COLO668 (cell line): ENCODE results near the gene SUN5.
"Not testable (repeated sequence)": the region's sequence is repeated elsewhere in the genome, so short reads cannot be mapped to it uniquely, and the experiment has no call there.

Source experiments
- DNase-seq: peaks from one replicate; lab custom pipeline; 2025; ENCODE audit not compliant: unreplicated experiment; lab: John Stamatoyannopoulos, UW

Gene SUN5

DNA sequence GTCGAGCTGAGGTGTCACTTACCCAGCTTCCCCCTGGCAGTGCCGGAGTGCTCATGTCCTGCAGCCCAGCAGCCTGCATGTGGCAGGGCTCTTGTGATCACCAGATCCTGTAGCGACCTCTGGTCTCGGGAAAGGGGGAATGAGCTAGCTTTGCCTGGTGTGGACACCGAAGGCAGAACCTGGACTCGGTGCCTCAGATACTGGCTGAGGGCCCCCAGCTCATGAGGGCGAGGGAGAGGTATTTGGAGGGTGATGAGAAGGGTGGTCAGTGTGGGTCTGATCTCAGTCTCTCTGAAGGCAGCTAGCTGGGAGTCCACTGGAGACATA, 26.3 kb downstream of the SUN5 start:
- no peak for DNase-seq

DNA sequence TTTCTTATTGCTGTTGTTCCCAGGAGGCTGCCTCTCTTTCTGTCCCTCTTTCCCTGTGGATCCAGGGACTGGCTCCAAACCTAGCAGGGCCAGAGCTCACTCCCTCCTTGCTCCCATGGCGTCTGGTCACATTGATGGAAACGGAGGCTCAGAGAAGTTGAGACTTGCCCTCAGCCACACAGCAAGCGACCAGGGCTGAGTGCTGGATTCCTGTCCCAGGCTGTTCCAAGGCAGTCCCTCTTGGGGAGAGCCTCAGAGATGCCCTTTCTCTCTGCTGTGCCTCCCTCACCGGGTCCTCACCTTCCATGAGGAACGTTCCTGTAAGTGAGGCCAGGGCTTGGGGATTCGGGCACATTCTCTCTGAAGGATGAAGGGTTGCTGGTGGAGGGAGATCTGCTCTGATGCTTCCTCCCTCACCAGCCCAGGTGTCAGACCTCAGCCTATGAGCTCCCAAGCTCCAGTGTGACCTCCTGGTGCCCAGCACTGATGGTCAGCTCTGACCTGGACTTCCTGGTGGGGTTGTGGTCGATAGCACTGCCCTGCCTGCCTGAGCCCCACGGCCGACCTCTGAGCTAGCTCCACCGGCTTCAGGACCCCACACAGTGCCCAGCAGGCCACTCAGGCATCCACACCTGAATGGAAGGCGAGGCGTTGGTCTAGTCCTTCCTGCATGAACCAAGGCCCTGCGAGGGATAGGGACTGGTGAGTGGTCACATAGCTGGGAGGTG, 26.8 kb downstream of the SUN5 start:
- no peak for DNase-seq

- no peak for DNase-seq
Measured at GRCh38 chr20:32976746-32977145, 27.5 kb downstream of the SUN5 start.

DNA sequence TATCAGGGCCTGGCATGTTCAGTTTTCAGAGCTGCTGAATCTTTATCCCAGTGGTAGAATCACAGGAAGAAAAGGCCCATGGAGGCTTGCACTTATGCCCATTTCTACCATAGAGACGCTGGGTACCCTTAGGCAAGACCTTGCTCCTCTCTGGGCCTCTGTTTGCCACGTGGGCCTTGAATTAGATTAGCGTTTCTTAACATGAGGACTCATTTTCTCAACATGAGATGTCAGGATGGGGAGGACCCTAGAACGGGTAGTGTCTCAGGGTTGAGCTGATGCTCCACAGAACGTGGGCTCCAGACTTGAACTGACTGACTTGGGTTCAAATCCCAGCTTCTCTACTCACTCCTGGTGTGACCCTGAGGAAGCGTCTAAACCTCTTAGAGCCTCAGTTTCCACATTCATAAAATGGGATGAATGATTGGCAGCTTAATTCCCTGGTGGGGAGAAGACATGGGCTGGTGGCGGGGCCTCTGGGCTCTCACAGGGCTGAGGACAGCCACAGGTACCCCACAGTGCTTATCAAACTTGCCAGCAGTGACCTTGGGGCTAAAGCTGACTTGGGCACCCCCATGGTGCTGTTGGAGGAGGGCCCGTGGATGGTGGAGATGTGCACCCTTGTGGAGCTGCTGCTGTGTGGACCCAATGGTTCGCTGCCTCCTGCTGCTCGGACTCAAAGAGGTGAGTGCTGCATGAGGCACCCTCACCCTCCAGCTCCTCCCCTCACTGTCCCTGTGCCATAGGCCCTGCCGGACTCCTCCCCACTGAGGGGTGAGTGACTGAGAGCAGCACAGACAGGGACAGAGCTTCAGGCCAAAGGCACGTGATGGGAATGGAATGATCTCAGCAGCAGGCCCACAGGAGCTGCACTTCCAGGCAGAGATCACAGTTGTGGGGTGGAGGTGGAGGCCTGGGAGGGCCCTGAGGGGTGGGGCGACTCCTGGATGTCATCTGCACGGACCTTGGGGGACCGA, 28.2 kb downstream of the SUN5 start:
- no peak for DNase-seq

GRCh38 chr20:32975121-32975520, 29.1 kb downstream of the SUN5 start:
- DNase-seq = not testable (repeated sequence)

GRCh38 chr20:32974204-32975064, 29.8 kb downstream of the SUN5 start:
- DNase-seq = not testable (repeated sequence)

- no peak for DNase-seq
Measured at GRCh38 chr20:32973077-32973717, 31.0 kb downstream of the SUN5 start.

- DNase-seq = no peak
Measured at GRCh38 chr20:32972181-32973076, 31.8 kb downstream of the SUN5 start.

GRCh38 chr20:32971703-32972161, 32.5 kb downstream of the SUN5 start:
- DNase-seq = no peak

GRCh38 chr20:32970973-32971300, 33.3 kb downstream of the SUN5 start:
- no peak for DNase-seq

DNA sequence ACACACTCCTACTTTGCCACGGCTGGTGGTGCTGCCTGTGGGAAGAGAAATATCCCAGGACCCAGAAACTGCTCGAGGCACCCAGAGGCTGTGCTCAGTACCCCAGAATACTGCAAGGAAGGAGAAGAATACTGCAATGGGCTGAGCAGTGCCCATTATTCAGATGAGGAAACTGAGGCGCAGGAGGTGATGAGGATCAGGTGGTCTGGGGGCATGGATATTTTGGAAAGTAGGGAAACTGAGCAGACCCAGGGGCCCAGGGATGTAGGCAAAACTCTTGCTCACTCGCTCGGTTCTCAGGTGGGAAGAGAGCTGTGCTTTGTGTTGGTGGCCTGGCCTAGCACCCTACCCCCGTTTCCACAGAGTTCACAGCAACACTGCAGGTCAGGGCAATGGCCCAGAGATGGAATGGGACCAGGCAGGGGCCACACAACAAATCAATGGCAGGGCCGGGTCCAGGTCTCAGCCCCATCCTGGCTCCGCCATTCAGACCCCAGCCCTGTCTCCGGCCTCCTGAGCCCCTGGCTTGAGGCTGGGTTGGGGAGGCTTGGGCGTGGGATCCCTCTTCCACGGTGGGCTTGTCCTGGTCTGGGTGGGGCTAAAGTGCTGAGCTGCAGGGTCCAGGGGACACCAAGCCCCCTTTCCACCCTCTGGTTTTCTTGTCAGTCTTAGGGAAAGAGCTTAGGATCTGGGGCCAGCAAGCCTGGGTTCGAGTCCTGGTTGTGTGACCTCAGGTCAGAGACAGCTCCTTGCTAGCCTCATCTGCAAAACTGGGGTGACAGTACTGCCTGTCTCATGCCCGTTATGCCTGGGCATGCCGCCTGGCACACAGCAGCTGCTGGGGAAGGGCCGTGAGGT, 33.9 kb downstream of the SUN5 start:
- no peak for DNase-seq

GRCh38 chr20:32969356-32970114, 34.7 kb downstream of the SUN5 start:
- no peak for DNase-seq

DNA sequence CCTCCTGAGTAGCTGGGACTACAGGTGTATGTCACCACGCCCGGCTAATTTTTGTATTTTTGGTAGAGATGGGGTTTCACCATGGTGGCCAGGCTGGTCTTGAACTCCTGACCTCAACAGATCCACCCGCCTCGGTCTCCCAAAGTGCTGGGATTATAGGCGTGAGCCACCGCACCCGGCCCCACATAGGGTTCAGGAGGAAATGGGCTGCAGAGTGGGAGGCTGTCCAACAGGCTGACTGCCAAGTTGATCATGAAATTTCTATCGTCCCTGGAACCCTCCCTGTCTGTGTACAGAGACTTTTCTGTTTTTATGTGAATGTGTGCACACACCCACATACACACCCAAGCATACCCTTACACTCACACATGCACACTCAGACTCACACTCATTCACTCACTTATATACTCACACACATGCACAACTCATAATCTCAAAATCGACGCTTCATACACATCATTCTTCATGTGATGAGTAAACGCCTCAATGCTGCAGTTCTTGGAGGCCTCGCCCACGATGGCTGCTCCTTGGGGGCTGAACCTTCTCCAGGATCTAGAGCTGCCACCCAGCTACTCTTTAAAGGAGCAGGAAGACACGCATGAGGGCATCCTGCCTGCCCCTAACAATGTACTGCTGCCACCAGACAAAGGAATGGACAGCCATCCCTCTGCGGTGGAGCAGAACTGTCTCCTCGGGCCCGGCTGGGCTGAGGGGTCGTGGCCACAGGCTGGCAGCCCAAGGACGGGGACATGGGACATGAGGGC, 35.6 kb downstream of the SUN5 start:
- DNase-seq = no peak

GRCh38 chr20:32967961-32968457, 36.2 kb downstream of the SUN5 start:
- DNase-seq = no peak

DNA sequence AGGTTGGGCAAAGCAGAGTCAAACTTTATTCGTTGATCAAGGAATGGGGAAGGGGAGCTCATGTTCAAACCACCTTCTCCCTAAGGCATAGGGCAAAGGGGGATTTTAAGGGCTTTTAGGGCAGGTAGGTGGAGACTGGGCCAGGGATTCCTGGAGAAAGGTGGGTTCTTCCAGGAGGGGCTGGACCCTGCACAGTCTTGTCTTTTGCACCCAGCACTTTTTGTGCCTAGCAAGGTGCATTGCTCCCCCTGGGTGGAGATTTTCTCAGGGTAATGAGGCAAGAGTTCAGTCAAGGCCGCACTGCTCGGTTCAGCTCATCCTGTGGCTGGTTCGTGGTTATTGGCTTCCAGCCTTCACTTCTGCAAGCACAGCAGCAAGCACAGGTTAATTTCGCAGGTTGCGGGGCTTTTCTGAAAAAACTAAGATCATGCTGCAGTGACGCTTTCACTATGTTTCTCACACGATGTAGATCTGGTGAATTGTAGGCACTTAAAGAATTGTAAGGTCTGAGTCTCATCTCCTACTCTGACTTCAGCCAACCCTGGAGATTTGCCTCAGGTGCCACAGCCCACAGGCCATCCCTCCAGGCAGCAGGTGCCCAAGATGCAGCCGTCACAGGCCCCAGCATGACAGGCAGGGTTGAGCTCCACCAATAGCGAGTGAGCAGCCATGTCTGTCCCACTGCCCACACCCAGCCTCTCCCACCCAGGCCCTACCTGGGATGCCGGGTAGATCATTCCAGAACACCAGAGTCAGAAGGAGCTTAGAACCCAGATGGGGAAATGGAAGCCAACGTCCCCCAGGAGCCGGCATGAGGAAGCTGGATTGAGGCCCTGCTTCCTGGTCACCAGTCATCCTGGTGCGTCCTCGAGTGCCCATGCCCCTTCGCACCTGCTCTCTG, 37.1 kb downstream of the SUN5 start:
- no peak for DNase-seq

DNA sequence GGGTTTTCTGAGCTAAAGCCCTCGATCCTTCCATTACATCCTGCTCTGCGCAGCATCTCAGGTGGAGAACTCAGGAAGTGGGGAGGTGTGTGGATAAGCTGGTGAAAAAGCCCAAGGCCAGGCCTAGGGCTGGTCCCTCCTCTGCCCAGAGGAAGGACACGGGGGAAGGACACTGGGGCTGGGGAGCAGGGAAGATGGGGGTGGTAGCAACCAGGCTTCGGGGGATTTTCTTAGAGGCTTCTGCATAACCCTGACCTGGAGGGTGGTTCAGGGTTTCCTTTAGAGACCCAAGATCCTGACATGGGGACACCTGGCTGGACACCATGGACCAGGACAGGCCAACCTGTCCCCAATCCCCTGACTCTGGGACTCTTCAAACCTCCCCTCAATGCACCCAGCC, 37.9 kb downstream of the SUN5 start:
- DNase-seq = no peak
